Loucy (cell line): ENCODE data around the gene MCEE.

ENCODE experiments used
- H2AFZ ChIP-seq: fragments of 200-600 bp; sonication (generic); 2 replicates; pipeline ENCODE4 v1.6.0; 2016; ENCODE audit warnings: antibody characterized with exemption, mild to moderate bottlenecking, low read length, moderate library complexity
- H3F3A ChIP-seq: fragments of 200-600 bp; 2 replicates; pipeline ENCODE4 v1.6.0; 2016; ENCODE audit warnings: antibody characterized with exemption, low read depth, mild to moderate bottlenecking
- H3K27me3 ChIP-seq: fragments of 200-600 bp; sonication (generic); 2 replicates; pipeline ENCODE4 v1.6.1; 2014; ENCODE audit warnings: low read length, mild to moderate bottlenecking; ENCODE audit not compliant: insufficient read depth, poor library complexity, severe bottlenecking
- H3K36me3 ChIP-seq: fragments of 200-600 bp; sonication (generic); 2 replicates; pipeline ENCODE4 v1.6.1; 2016; ENCODE audit warnings: low read length; ENCODE audit not compliant: insufficient read depth
- H3K4me1 ChIP-seq: fragments of 200-600 bp; sonication (generic); 2 replicates; pipeline ENCODE4 v1.5.1; 2014; ENCODE audit warnings: low read length, mild to moderate bottlenecking; ENCODE audit not compliant: insufficient read depth, poor library complexity, severe bottlenecking
- H3K4me2 ChIP-seq: fragments of 200-600 bp; sonication (generic); 2 replicates; pipeline ENCODE4 v1.6.0; 2014; ENCODE audit warnings: antibody characterized with exemption, low read length, low read depth, mild to moderate bottlenecking; ENCODE audit not compliant: poor library complexity, severe bottlenecking
- H3K4me3 ChIP-seq: fragments of 200-600 bp; sonication (generic); 2 replicates; pipeline ENCODE4 v1.5.1; 2014; ENCODE audit warnings: low read length, mild to moderate bottlenecking, mixed read lengths; ENCODE audit not compliant: poor library complexity, severe bottlenecking
- H3K79me2 ChIP-seq: fragments of 200-600 bp; sonication (generic); 2 replicates; pipeline ENCODE4 v1.6.1; 2014; ENCODE audit warnings: low read length; ENCODE audit not compliant: insufficient read depth
- H3K9ac ChIP-seq: fragments of 200-600 bp; sonication (generic); 2 replicates; pipeline ENCODE4 v1.6.0; 2014; ENCODE audit warnings: mild to moderate bottlenecking, low read depth, low read length, moderate library complexity; ENCODE audit not compliant: poor library complexity, severe bottlenecking
- H3K9me2 ChIP-seq: fragments of 200-600 bp; sonication (generic); replicated peaks from 2 replicates; pipeline ENCODE4 v1.6.1; 2016; ENCODE audit warnings: low read depth, low read length, mixed read lengths
- H3K9me3 ChIP-seq: fragments of 200-600 bp; sonication (generic); 2 replicates; pipeline ENCODE4 v1.6.1; 2014; ENCODE audit warnings: mild to moderate bottlenecking, antibody characterized with exemption, low read length, low read depth; ENCODE audit not compliant: insufficient read depth
- H4K20me1 ChIP-seq: fragments of 200-600 bp; sonication (generic); 2 replicates; pipeline ENCODE4 v1.6.0; 2014; ENCODE audit warnings: antibody characterized with exemption, low read length, mild to moderate bottlenecking; ENCODE audit not compliant: insufficient read depth, poor library complexity, severe bottlenecking
- EZH2phosphoT487 ChIP-seq: fragments of 200-600 bp; IDR thresholded peaks from 2 replicates; pipeline ENCODE4 v1.6.1; 2018; ENCODE audit warnings: antibody characterized with exemption, mild to moderate bottlenecking, moderate library complexity, borderline replicate concordance
- TF ChIP-seq, protein P1 (sequence below): fragments of 200-600 bp; sonication (generic); conservative IDR thresholded peaks from 2 replicates; pipeline ENCODE4 v1.5.1; 2014; ENCODE audit warnings: mild to moderate bottlenecking, antibody characterized with exemption, low read length

The MCEE gene

GRCh38 chr2:71122387-71123298 is 7.4 kb downstream of the MCEE start:
- TF ChIP-seq EZH2phosphoT487: no peak
- TF ChIP-seq, protein P1, sequence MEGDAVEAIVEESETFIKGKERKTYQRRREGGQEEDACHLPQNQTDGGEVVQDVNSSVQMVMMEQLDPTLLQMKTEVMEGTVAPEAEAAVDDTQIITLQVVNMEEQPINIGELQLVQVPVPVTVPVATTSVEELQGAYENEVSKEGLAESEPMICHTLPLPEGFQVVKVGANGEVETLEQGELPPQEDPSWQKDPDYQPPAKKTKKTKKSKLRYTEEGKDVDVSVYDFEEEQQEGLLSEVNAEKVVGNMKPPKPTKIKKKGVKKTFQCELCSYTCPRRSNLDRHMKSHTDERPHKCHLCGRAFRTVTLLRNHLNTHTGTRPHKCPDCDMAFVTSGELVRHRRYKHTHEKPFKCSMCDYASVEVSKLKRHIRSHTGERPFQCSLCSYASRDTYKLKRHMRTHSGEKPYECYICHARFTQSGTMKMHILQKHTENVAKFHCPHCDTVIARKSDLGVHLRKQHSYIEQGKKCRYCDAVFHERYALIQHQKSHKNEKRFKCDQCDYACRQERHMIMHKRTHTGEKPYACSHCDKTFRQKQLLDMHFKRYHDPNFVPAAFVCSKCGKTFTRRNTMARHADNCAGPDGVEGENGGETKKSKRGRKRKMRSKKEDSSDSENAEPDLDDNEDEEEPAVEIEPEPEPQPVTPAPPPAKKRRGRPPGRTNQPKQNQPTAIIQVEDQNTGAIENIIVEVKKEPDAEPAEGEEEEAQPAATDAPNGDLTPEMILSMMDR: no peak
- no peak overlapping the region for H3K9ac ChIP-seq
- no peak overlapping the region for H2AFZ ChIP-seq
- H3K27me3 ChIP-seq: no peaks in the 10 kb centered on the region
- peaks cover 9% of the 10 kb centered on the region for H3K4me1 ChIP-seq
- H3K9me2 ChIP-seq: no peaks in the 10 kb centered on the region
- no peaks in the 10 kb centered on the region for H4K20me1 ChIP-seq
- peaks cover 4% of the 10 kb centered on the region; the same call in 1 of the 2 replicates for H3K36me3 ChIP-seq
- no peaks in the 10 kb centered on the region for H3F3A ChIP-seq
- no peaks in the 10 kb centered on the region for H3K9me3 ChIP-seq
- peaks cover 10% of the 10 kb centered on the region for H3K79me2 ChIP-seq
- no peak overlapping the region for H3K4me2 ChIP-seq
- no peak overlapping the region for H3K4me3 ChIP-seq

DNA sequence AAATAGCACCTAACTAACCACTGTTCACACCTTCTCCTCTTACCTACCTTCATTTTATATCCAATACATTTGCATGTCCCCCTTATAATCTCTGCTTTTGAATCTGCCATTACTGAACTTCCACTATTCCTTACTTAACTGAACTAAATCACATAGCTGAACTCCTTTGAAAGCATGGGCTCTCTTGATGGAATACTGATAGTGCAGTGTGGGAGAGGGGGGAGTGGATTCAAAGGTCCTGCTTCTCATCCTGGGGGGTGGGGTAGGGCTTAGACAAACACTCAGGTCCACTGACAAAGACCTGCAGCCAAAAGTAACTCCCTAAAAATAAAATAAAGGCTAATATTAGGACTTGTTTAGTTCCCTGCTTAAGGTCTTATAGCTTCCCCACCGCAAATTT is 8.6 kb downstream of the MCEE start:
- no peaks in the 10 kb centered on the region for H4K20me1 ChIP-seq

GRCh38 chr2:71120195-71120594 is 9.8 kb downstream of the MCEE start:
- H3K27me3 ChIP-seq: no peaks in the 10 kb centered on the region
- H3K36me3 ChIP-seq: peaks cover 4% of the 10 kb centered on the region; the same call in 1 of the 2 replicates
- no peak overlapping the region for H3K4me2 ChIP-seq
- TF ChIP-seq, protein P1: no peak
- TF ChIP-seq EZH2phosphoT487: no peak
- no peaks in the 10 kb centered on the region for H4K20me1 ChIP-seq
- no peaks in the 10 kb centered on the region for H3K4me1 ChIP-seq
- H2AFZ ChIP-seq: no peak overlapping the region
- H3K79me2 ChIP-seq: no peaks in the 10 kb centered on the region
- H3K4me3 ChIP-seq: no peak overlapping the region
- no peak overlapping the region for H3K9ac ChIP-seq
- H3F3A ChIP-seq: no peaks in the 10 kb centered on the region
- no peaks in the 10 kb centered on the region for H3K9me3 ChIP-seq
- H3K9me2 ChIP-seq: no peaks in the 10 kb centered on the region

More for the DNA sequence above, 8.6 kb downstream of the MCEE start:
- Histone ChIP-seq H3K9me3 (no peaks in the 10 kb centered on the region), H3K9me2 (no peaks in the 10 kb centered on the region), H3F3A (no peaks in the 10 kb centered on the region), H3K79me2 (0 out of 2 replicates have a peak, but pooled peaks cover 4% of the 10 kb centered on the region), H3K4me3 (no peak overlapping the region), H3K27me3 (no peaks in the 10 kb centered on the region), H3K9ac (no peak overlapping the region), H3K36me3 (peaks cover 4% of the 10 kb centered on the region; the same call in 1 of the 2 replicates), H2AFZ (no peak overlapping the region), H3K4me1 (no peaks in the 10 kb centered on the region), H3K4me2 (no peak overlapping the region)
- TF ChIP-seq EZH2phosphoT487: no peak
- TF ChIP-seq, protein P1: no peak
